A673 (cell line): ENCODE results near the gene EPHA6. TPM values are rescaled to one million over a fixed set of nuclear protein-coding genes. Genes with fewer than 3 reads are reported as not detected.

ENCODE experiments used
- BruUV-seq: library from RNA; stranded (reverse); fragments of 400-500 nt; replicated peaks from 2 replicates; lab custom pipeline; 2021; lab: Mats Ljungman, UMichigan
- CTCF ChIA-PET: fragments of 300-600 bp; sonication (Branson Sonifier 250); formaldehyde crosslinking; loops from one replicate; lab custom pipeline; 2022; ENCODE audit warnings: antibody characterized with exemption; lab: Charles Lee
- POLR2A ChIA-PET: fragments of 300-600 bp; sonication (Branson Sonifier 250); formaldehyde crosslinking; loops from one replicate; lab custom pipeline; 2022; ENCODE audit warnings: antibody characterized with exemption; ENCODE audit not compliant: low non-redundant PET; lab: Charles Lee
- DNase-seq: peaks from one replicate; pipeline ENCODE4 v3.0.0-alpha.2; 2015; ENCODE audit warnings: low spot score
- H3K27ac ChIP-seq: fragments of 200-600 bp; sonication (generic); 2 replicates; pipeline ENCODE4 v1.5.1; 2016; ENCODE audit warnings: mixed run types, low read depth, mild to moderate bottlenecking, mixed read lengths, antibody characterized with exemption, low read length; ENCODE audit not compliant: poor library complexity, severe bottlenecking
- H3K27me3 ChIP-seq: fragments of 200-600 bp; sonication (generic); replicated peaks from 2 replicates; pipeline ENCODE4 v1.6.1; 2017; ENCODE audit warnings: mixed run types, low read depth, mild to moderate bottlenecking, mixed read lengths, antibody characterized with exemption, low read length; ENCODE audit not compliant: insufficient read depth, poor library complexity
- H3K36me3 ChIP-seq: fragments of 200-600 bp; sonication (generic); 2 replicates; pipeline ENCODE4 v1.6.1; 2016; ENCODE audit warnings: mixed run types, mild to moderate bottlenecking, mixed read lengths, antibody characterized with exemption, low read length; ENCODE audit not compliant: insufficient read depth, poor library complexity, severe bottlenecking
- H3K4me1 ChIP-seq: fragments of 200-600 bp; sonication (generic); 2 replicates; pipeline ENCODE4 v1.6.1; 2017; ENCODE audit warnings: mixed run types, mild to moderate bottlenecking, mixed read lengths, antibody characterized with exemption, low read length; ENCODE audit not compliant: insufficient read depth, poor library complexity, severe bottlenecking
- H3K4me3 ChIP-seq: fragments of 200-600 bp; sonication (generic); 2 replicates; pipeline ENCODE4 v1.5.1; 2016; ENCODE audit warnings: low read depth, mixed run types, mild to moderate bottlenecking, mixed read lengths, low read length; ENCODE audit not compliant: poor library complexity, severe bottlenecking
- H3K9me3 ChIP-seq: fragments of 200-600 bp; sonication (generic); 2 replicates; pipeline ENCODE4 v1.6.1; 2016; ENCODE audit warnings: mixed run types, low read depth, mild to moderate bottlenecking, mixed read lengths, antibody characterized with exemption, low read length; ENCODE audit not compliant: poor library complexity, severe bottlenecking
- EZH2 ChIP-seq: fragments of 200-600 bp; sonication (generic); IDR thresholded peaks from 2 replicates; pipeline ENCODE4 v1.6.1; 2017; ENCODE audit warnings: borderline replicate concordance, low read depth, mild to moderate bottlenecking, mixed read lengths, antibody characterized with exemption, low read length; ENCODE audit not compliant: poor library complexity, severe bottlenecking
- intact Hi-C: fragments of 100-400 bp; cut with micrococcal nuclease; formaldehyde crosslinking; loops from one replicate; pipeline ENCODE4 v1.10.0; 2022; ENCODE audit not compliant: unreplicated experiment
- total RNA-seq: library from RNA; stranded (reverse); gene quantifications from 2 replicates; pipeline ENCODE4 v1.2.3, GENCODE V29; 2021
- TF ChIP-seq, protein P1 (sequence below): fragments of 300-800, 200-600 bp; sonication (generic); conservative IDR thresholded peaks from 2 replicates; pipeline ENCODE4 v1.5.1; 2017; ENCODE audit warnings: low read depth, mild to moderate bottlenecking, antibody characterized with exemption, low read length, moderate library complexity, mixed read lengths

EPHA6 gene
- total RNA-seq, 1 experiment from 2014 or later: not detected

DNA sequence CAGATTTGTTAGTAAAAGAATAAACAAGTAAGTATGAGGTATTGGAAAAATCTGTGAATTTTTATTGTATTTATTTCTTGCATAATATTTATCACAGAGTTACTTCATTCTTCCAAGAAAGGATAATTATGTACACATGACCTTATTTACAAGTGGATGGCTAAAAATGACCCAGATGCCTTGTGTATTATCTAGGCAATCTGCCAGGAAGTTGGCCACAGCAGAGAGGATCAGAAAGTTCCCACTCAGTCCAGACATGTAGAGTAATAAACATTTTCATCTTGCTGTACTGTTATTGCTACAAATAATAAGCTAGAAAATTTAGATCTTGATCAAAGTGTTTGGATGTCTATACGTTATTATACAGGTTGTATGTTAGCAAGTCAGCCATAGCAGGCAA is 317.1 kb downstream of the EPHA6 start:
- no peak overlapping the region for H3K4me3 ChIP-seq
- no peak overlapping the region for H3K27ac ChIP-seq
- no peaks in the 10 kb centered on the region for H3K4me1 ChIP-seq
- H3K36me3 ChIP-seq: no peaks in the 10 kb centered on the region
- peaks cover 14% of the 10 kb centered on the region for H3K9me3 ChIP-seq
- CTCF ChIA-PET: no interaction called here
- TF ChIP-seq EZH2: no peak
- TF ChIP-seq, protein P1, sequence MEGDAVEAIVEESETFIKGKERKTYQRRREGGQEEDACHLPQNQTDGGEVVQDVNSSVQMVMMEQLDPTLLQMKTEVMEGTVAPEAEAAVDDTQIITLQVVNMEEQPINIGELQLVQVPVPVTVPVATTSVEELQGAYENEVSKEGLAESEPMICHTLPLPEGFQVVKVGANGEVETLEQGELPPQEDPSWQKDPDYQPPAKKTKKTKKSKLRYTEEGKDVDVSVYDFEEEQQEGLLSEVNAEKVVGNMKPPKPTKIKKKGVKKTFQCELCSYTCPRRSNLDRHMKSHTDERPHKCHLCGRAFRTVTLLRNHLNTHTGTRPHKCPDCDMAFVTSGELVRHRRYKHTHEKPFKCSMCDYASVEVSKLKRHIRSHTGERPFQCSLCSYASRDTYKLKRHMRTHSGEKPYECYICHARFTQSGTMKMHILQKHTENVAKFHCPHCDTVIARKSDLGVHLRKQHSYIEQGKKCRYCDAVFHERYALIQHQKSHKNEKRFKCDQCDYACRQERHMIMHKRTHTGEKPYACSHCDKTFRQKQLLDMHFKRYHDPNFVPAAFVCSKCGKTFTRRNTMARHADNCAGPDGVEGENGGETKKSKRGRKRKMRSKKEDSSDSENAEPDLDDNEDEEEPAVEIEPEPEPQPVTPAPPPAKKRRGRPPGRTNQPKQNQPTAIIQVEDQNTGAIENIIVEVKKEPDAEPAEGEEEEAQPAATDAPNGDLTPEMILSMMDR: no peak
- intact Hi-C loops: no loop called here
- BruUV-seq: no TSS peak
- POLR2A ChIA-PET: no interaction called here
- H3K27me3 ChIP-seq: no peaks in the 10 kb centered on the region
- no peak for DNase-seq

DNA sequence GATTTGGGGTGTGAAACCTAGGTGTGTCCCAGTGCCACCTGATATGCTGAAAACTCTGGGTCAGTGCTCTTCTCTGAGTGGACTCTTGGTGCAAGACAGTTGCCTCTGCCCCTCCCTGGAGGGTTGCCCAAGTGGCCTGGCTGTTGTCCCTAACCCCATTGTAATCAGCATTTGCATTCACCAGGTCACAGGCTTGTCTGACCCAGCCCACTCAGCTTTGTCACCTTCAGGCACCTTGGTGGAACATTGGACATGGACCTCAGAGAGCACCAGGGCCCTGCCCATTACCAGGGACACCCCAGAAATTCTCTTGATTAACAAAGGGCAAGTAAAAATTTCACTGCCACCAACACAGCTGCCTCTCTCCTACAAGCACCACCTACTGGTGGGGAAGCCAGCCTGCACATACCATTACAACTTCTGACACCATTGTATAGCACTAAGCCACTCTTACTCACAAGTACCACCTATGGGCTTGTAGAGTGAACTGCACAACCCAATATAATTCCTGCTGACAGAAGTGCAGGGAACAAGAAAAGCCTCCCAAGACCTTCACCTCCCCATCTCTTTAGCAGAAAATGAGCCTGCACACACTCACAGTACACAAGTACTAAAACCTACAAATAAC is 324.6 kb downstream of the EPHA6 start:
- no peak overlapping the region for H3K4me3 ChIP-seq
- H3K27ac ChIP-seq: no peak overlapping the region
- H3K27me3 ChIP-seq: no peaks in the 10 kb centered on the region
- no peaks in the 10 kb centered on the region for H3K4me1 ChIP-seq
- intact Hi-C loops: no loop called here
- ChIA-PET POLR2A (no interaction called here), CTCF (no interaction called here)
- peaks cover 21% of the 10 kb centered on the region for H3K9me3 ChIP-seq
- H3K36me3 ChIP-seq: no peaks in the 10 kb centered on the region
- no TSS peak for BruUV-seq
- DNase-seq: peak; percentile 0
- TF ChIP-seq, protein P1: no peak
- TF ChIP-seq EZH2: no peak

DNA sequence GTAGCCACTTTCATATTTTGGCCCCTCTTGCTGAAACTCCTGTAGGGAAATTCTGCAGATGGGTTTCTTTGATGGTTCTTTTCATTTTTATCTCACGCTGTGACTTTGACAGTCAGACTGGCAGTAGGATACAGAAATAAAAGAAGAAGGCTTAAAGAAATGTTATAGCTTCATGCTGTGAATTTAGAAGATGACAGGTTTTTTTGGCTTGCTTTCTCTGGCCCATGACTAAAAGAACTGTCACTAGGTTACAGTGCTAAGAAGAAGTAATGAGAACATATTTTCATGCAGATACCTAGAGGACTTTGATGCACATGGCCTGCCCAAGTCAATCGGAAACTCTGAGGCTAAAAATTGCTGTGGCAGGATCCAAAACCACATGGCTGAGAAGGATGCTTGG is 334.5 kb downstream of the EPHA6 start:
- no peaks in the 10 kb centered on the region for H3K36me3 ChIP-seq
- no TSS peak for BruUV-seq
- no peaks in the 10 kb centered on the region for H3K27me3 ChIP-seq
- ChIA-PET POLR2A (no interaction called here), CTCF (no interaction called here)
- no peaks in the 10 kb centered on the region for H3K4me1 ChIP-seq
- peaks cover 7% of the 10 kb centered on the region for H3K9me3 ChIP-seq
- H3K27ac ChIP-seq: no peak overlapping the region
- no peak for TF ChIP-seq EZH2
- TF ChIP-seq, protein P1: no peak
- no peak for DNase-seq
- intact Hi-C loops: no loop called here
- no peak overlapping the region for H3K4me3 ChIP-seq
